OCI-LY7 (cell line): ENCODE measurements around the gene FIGNL2. TPM values are rescaled to one million over a fixed set of nuclear protein-coding genes. Genes with fewer than 3 reads are reported as not detected.

Source experiments
- BruUV-seq: library from RNA; stranded (reverse); fragments of 400-500 nt; replicated peaks from 2 replicates; lab custom pipeline; 2021; lab: Mats Ljungman, UMichigan
- CTCF ChIA-PET: fragments of 300-600 bp; sonication (Branson Sonifier 250); formaldehyde crosslinking; loops from one replicate; lab custom pipeline; 2022; ENCODE audit warnings: antibody characterized with exemption; ENCODE audit not compliant: unreplicated experiment; lab: Charles Lee
- POLR2A ChIA-PET: fragments of 300-600 bp; sonication (Branson Sonifier 250); formaldehyde crosslinking; loops from one replicate; lab custom pipeline; 2022; ENCODE audit warnings: antibody characterized with exemption; lab: Charles Lee
- DNase-seq: peaks from one replicate; pipeline ENCODE4 v3.0.0-alpha.2; 2015; ENCODE audit warnings: low spot score
- H2AFZ ChIP-seq: fragments of 200-600 bp; sonication (generic), shearing (Covaris generic); 2 replicates; pipeline ENCODE4 v1.6.1; 2014; ENCODE audit warnings: mild to moderate bottlenecking, antibody characterized with exemption, low read length, moderate library complexity
- H3K27ac ChIP-seq: fragments of 200-600 bp; sonication (generic); 2 replicates; pipeline ENCODE4 v1.5.1; 2014; ENCODE audit warnings: mixed run types, low read depth, mild to moderate bottlenecking, moderate library complexity, low read length, inconsistent platforms; ENCODE audit not compliant: poor library complexity, severe bottlenecking
- H3K36me3 ChIP-seq: fragments of 200-600 bp; sonication (generic); 2 replicates; pipeline ENCODE4 v1.6.1; 2014; ENCODE audit warnings: mild to moderate bottlenecking, antibody characterized with exemption, low read length, moderate library complexity, mixed read lengths; ENCODE audit not compliant: insufficient read depth
- H3K4me1 ChIP-seq: fragments of 200-600 bp; sonication (generic); 2 replicates; pipeline ENCODE4 v1.5.1; 2014; ENCODE audit warnings: mild to moderate bottlenecking, low read length; ENCODE audit not compliant: insufficient read depth, poor library complexity, severe bottlenecking
- H3K4me2 ChIP-seq: fragments of 200-600 bp; sonication (generic); 2 replicates; pipeline ENCODE4 v1.6.1; 2014; ENCODE audit warnings: mild to moderate bottlenecking, low read length
- H3K4me3 ChIP-seq: fragments of 200-600 bp; sonication (generic); 2 replicates; pipeline ENCODE4 v1.5.1; 2014; ENCODE audit warnings: mild to moderate bottlenecking, low read depth, low read length; ENCODE audit not compliant: poor library complexity, severe bottlenecking
- H3K79me2 ChIP-seq: fragments of 200-600 bp; sonication (generic); 2 replicates; pipeline ENCODE4 v1.6.1; 2016; ENCODE audit warnings: low read depth, mild to moderate bottlenecking, low read length, moderate library complexity, mixed read lengths; ENCODE audit not compliant: insufficient read depth
- H3K9me2 ChIP-seq: fragments of 200-600 bp; sonication (generic); 2 replicates; pipeline ENCODE4 v1.6.1; 2016; ENCODE audit warnings: mild to moderate bottlenecking, low read length, mixed read lengths; ENCODE audit not compliant: insufficient read depth
- H3K9me3 ChIP-seq: fragments of 200-600 bp; sonication (generic); 2 replicates; pipeline ENCODE4 v1.6.1; 2014; ENCODE audit warnings: mild to moderate bottlenecking, mixed run types, low read length, mixed read lengths
- H4K20me1 ChIP-seq: fragments of 200-600 bp; sonication (generic); 2 replicates; pipeline ENCODE4 v1.6.1; 2014; ENCODE audit warnings: mild to moderate bottlenecking, antibody characterized with exemption, low read length, moderate library complexity, mixed read lengths; ENCODE audit not compliant: insufficient read depth
- EZH2phosphoT487 ChIP-seq: fragments of 200-600 bp; sonication (generic); IDR thresholded peaks from 2 replicates; pipeline ENCODE4 v1.6.1; 2018; ENCODE audit warnings: low read depth, borderline replicate concordance, mild to moderate bottlenecking, mixed run types, antibody characterized with exemption, low read length, moderate library complexity, mixed read lengths
- intact Hi-C: fragments of 100-400 bp; cut with micrococcal nuclease; formaldehyde crosslinking; loops from one replicate; pipeline ENCODE4 v1.10.0; 2022; ENCODE audit not compliant: unreplicated experiment
- total RNA-seq, 2 experiments: library from RNA; depleted of rRNA in 1 of 2; stranded (reverse); fragments of >200 nt in 1 of 2; shearing (Covaris generic) in 1 of 2; gene quantifications; 2 replicates each; pipeline ENCODE4 v1.2.3, GENCODE V29; 2014 to 2022
- TF ChIP-seq, protein P1 (sequence below): fragments of 200-600 bp; sonication (generic); conservative IDR thresholded peaks from 2 replicates; pipeline ENCODE4 v1.5.1; 2014; ENCODE audit warnings: mild to moderate bottlenecking, antibody characterized with exemption, low read length, moderate library complexity, mixed read lengths

FIGNL2 gene
- total RNA-seq, 2 experiments from 2014 or later = not detected

DNA sequence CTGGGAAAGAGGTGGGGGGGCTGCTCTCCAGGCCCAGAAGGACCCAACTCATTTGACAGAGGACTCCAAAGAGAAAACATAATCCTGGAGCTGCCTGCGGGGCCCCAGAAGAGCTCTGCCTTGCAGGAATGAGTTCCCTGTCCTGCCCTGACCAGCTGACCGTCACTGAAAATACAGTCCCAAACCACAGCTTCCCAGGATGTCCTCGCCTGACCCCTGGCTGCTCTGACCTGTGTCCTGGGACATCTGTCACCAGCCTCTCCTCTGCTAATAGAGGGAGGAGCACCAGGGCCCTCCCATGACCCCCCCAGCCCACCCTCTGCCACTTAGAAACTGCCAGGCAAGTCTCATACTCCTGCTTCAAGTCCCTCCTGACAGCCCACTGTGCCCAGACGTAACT is 9.8 kb downstream of the FIGNL2 start:
- no TSS peak for BruUV-seq
- Histone ChIP-seq H3K4me3 (no peak overlapping the region), H3K4me1 (no peaks in the 10 kb centered on the region), H4K20me1 (no peaks in the 10 kb centered on the region), H2AFZ (no peak overlapping the region), H3K9me2 (no peaks in the 10 kb centered on the region), H3K4me2 (no peak overlapping the region), H3K36me3 (no peaks in the 10 kb centered on the region), H3K27ac (no peak overlapping the region), H3K9me3 (no peaks in the 10 kb centered on the region), H3K79me2 (no peaks in the 10 kb centered on the region)
- intact Hi-C loops = no loop called here
- ChIA-PET CTCF (no interaction called here), POLR2A (no interaction called here)
- DNase-seq = no peak
- TF ChIP-seq, protein P1, sequence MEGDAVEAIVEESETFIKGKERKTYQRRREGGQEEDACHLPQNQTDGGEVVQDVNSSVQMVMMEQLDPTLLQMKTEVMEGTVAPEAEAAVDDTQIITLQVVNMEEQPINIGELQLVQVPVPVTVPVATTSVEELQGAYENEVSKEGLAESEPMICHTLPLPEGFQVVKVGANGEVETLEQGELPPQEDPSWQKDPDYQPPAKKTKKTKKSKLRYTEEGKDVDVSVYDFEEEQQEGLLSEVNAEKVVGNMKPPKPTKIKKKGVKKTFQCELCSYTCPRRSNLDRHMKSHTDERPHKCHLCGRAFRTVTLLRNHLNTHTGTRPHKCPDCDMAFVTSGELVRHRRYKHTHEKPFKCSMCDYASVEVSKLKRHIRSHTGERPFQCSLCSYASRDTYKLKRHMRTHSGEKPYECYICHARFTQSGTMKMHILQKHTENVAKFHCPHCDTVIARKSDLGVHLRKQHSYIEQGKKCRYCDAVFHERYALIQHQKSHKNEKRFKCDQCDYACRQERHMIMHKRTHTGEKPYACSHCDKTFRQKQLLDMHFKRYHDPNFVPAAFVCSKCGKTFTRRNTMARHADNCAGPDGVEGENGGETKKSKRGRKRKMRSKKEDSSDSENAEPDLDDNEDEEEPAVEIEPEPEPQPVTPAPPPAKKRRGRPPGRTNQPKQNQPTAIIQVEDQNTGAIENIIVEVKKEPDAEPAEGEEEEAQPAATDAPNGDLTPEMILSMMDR = no peak
- no peak for TF ChIP-seq EZH2phosphoT487

DNA sequence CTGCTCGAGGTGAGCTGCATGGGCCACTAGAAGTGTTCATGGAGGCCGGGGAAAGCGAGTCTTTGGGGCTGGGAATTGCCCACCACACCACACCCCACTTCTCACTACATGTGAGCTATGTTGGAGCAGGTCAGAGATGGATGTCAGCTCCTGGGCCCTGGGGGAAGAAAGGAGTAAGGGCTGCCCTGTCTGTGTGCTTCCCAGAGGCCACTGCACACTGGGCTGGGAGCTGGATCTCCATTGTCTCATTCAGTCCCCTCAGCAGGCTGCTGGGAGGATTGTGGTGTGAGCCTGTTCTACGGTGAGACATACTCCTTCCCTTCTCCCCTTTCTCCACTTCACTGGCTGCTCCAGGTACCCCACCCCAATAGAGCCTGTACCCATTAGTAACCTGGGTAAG is 10.5 kb downstream of the FIGNL2 start:
- ChIA-PET CTCF (interaction anchor here (0.5 kb wide), 1 partner anchor 37 kb away, joined by 3 read pairs; no protein-coding TSS in a partner anchor), POLR2A (no interaction called here)
- no TSS peak for BruUV-seq
- no peak overlapping the region for H3K27ac ChIP-seq
- no peaks in the 10 kb centered on the region for H3K9me3 ChIP-seq
- no peak overlapping the region for H3K4me2 ChIP-seq
- H2AFZ ChIP-seq = no peak overlapping the region
- TF ChIP-seq, protein P1 = no peak
- no peak for TF ChIP-seq EZH2phosphoT487
- peaks cover 5% of the 10 kb centered on the region for H3K4me1 ChIP-seq
- H3K79me2 ChIP-seq = no peaks in the 10 kb centered on the region
- H3K4me3 ChIP-seq = no peak overlapping the region
- no peak for DNase-seq
- H4K20me1 ChIP-seq = no peaks in the 10 kb centered on the region
- no peaks in the 10 kb centered on the region for H3K9me2 ChIP-seq
- H3K36me3 ChIP-seq = no peaks in the 10 kb centered on the region
- intact Hi-C loops = no loop called here

DNA sequence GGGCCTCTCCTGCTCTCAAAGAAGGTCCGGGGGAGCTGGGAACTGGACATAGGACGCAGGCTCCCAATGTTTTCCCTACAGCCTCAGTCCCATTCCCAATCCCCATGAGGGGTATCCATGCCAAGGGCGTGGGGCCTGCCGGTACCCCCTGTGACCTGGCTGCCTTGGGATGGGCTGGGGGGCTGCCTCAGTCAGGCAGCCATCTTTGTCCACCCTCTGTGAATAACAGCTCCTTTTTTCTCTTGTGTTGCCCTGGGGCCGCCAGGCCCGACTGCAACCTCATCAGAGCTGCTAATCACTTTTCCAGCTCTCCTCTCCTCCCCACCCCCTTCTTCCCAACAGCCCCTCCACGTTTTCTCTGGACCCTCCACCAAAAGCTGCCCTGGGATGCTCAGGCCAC is 11.2 kb downstream of the FIGNL2 start:
- CTCF ChIA-PET = interaction anchor here (0.5 kb wide), 1 partner anchor 38 kb away, joined by 3 read pairs; no protein-coding TSS in a partner anchor
- POLR2A ChIA-PET = no interaction called here

More for the DNA sequence above, 11.2 kb downstream of the FIGNL2 start:
- BruUV-seq = no TSS peak
- H4K20me1 ChIP-seq = no peaks in the 10 kb centered on the region
- H3K9me3 ChIP-seq = no peaks in the 10 kb centered on the region
- no peak overlapping the region for H2AFZ ChIP-seq
- no peaks in the 10 kb centered on the region for H3K9me2 ChIP-seq
- no peak overlapping the region for H3K4me3 ChIP-seq
- DNase-seq = no peak
- H3K4me1 ChIP-seq = peaks cover 12% of the 10 kb centered on the region
- no peaks in the 10 kb centered on the region for H3K79me2 ChIP-seq
- H3K36me3 ChIP-seq = no peaks in the 10 kb centered on the region
- intact Hi-C loops = no loop called here
- H3K27ac ChIP-seq = no peak overlapping the region
- H3K4me2 ChIP-seq = no peak overlapping the region
- TF ChIP-seq, protein P1 = no peak
- TF ChIP-seq EZH2phosphoT487 = no peak
